Activated CD4-positive, alpha-beta T cell treated with anti-CD3 and anti-CD28 coated beads, Interleukin-2, amount 10 ng/mL, durations not matched to agents 7 days and 5 days (primary cell): ENCODE measurements around the gene CDK16. TPM values are rescaled to one million over a fixed set of nuclear protein-coding genes. Genes with fewer than 3 reads are reported as not detected.
A peak's percentile ranks its signal among the peaks of the same experiment; 100 is the strongest.

Source experiments
- CTCF ChIA-PET: fragments of 350-600 bp; sonication (Branson Sonifier 250); formaldehyde crosslinking; loops from one replicate; lab custom pipeline; 2021; ENCODE audit warnings: antibody characterized with exemption; lab: Charles Lee
- POLR2A ChIA-PET: fragments of 350-600 bp; sonication (Branson Sonifier 250); formaldehyde crosslinking; loops from one replicate; lab custom pipeline; 2021; ENCODE audit warnings: antibody characterized with exemption; lab: Charles Lee
- DNase-seq: peaks from one replicate; pipeline ENCODE4 v3.0.0-alpha.2; 2020
- H3K27ac Mint-ChIP-seq: one replicate; pipeline ENCODE4 v1.8.0; 2021; ENCODE audit warnings: mild to moderate bottlenecking, moderate library complexity, mixed read lengths
- H3K27me3 Mint-ChIP-seq: one replicate; pipeline ENCODE4 v1.8.0; 2021; ENCODE audit warnings: mixed read lengths
- H3K36me3 Mint-ChIP-seq: one replicate; pipeline ENCODE4 v1.8.0; 2021; ENCODE audit warnings: low read depth, mixed read lengths
- H3K4me1 Mint-ChIP-seq: one replicate; pipeline ENCODE4 v1.8.0; 2021; ENCODE audit warnings: mixed read lengths
- H3K4me3 Mint-ChIP-seq: one replicate; pipeline ENCODE4 v1.8.0; 2021; ENCODE audit warnings: mild to moderate bottlenecking, moderate library complexity, mixed read lengths
- H3K9me3 Mint-ChIP-seq: one replicate; pipeline ENCODE4 v1.8.0; 2021; ENCODE audit warnings: mixed read lengths
- total RNA-seq, 2 experiments: library from RNA; stranded (reverse); gene quantifications; one replicate each; pipeline ENCODE4 v1.2.3, GENCODE V29; 2021

The CDK16 gene
- total RNA-seq, result 10 to 100 TPM; 61.6 to 64.2 TPM

GRCh38 chrX:47218280-47218919, at the start of gene CDK16:
Gene CDK16 (plus strand): TSS chrX:47218681. CDS start chrX:47223558, 4,877 bp downstream.
- peak within 1 kb of the TSS; percentile 99 for H3K27ac Mint-ChIP-seq
- H3K27me3 Mint-ChIP-seq, result no peaks in the 10 kb centered on the region
- ChIA-PET CTCF (interaction anchor here (0.9 to 1.7 kb wide), 5 partner anchors 8 to 74 kb away, joined by 3 to 5 read pairs (median 3); partner anchors contain the start of genes NDUFB11 and RBM10), POLR2A (interaction anchor here (0.6 kb wide), 1 partner anchor 15 kb away, joined by 3 read pairs; no protein-coding TSS in a partner anchor)
- DNase-seq, result peak; percentile 70
- H3K4me1 Mint-ChIP-seq, result peaks cover 40% of the 10 kb centered on the region
- H3K36me3 Mint-ChIP-seq, result peaks cover 38% of the 10 kb centered on the region
- H3K4me3 Mint-ChIP-seq, result peak within 1 kb of the TSS; percentile 92
- H3K9me3 Mint-ChIP-seq, result no peaks in the 10 kb centered on the region

DNA sequence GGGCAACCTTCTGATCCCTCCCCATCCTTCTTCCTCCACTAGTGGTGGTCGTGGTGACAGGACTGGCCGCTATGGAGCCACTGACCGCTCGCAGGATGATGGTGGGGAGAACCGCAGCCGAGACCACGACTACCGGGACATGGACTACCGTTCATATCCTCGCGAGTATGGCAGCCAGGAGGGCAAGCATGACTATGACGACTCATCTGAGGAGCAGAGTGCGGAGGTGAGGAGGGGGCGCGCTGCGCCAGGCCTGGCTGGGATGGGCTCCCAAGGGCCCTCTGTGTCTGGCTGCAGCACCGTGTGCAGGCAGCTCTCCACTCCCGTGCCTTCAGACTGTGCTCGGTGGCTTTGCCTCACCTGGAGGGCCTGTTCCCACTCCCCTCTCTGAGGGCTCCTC, 49.2 kb upstream of the CDK16 start:
- DNase-seq, result no peak
- peaks cover 16% of the 10 kb centered on the region for H3K36me3 Mint-ChIP-seq
- H3K27ac Mint-ChIP-seq, result no peak overlapping the region
- no peak overlapping the region for H3K4me3 Mint-ChIP-seq
- H3K9me3 Mint-ChIP-seq, result no peaks in the 10 kb centered on the region
- H3K4me1 Mint-ChIP-seq, result no peaks in the 10 kb centered on the region
- POLR2A ChIA-PET, result no interaction called here
- no peaks in the 10 kb centered on the region for H3K27me3 Mint-ChIP-seq
- CTCF ChIA-PET, result interaction anchor here (1.2 kb wide), 1 partner anchor 11 kb away, joined by 3 read pairs; no protein-coding TSS in a partner anchor

- DNase-seq, result no peak
- no peak overlapping the region for H3K4me3 Mint-ChIP-seq
- H3K27ac Mint-ChIP-seq, result no peak overlapping the region
- ChIA-PET CTCF (interaction anchor here (1.2 kb wide), 2 partner anchors 12 to 25 kb away, joined by 3 read pairs; partner anchors contain the start of genes NDUFB11 and RBM10), POLR2A (no interaction called here)
- no peaks in the 10 kb centered on the region for H3K9me3 Mint-ChIP-seq
- peaks cover 9% of the 10 kb centered on the region for H3K36me3 Mint-ChIP-seq
- H3K4me1 Mint-ChIP-seq, result no peaks in the 10 kb centered on the region
- no peaks in the 10 kb centered on the region for H3K27me3 Mint-ChIP-seq
Measured at GRCh38 chrX:47169726-47170515, 48.6 kb upstream of the CDK16 start.

- ChIA-PET CTCF (interaction anchor here (0.6 to 1.2 kb wide), 2 partner anchors 26 to 284 kb away, joined by 3 read pairs; partner anchors contain the start of genes NDUFB11 and RBM10), POLR2A (no interaction called here)
- H3K36me3 Mint-ChIP-seq, result peaks cover 9% of the 10 kb centered on the region
- H3K27me3 Mint-ChIP-seq, result no peaks in the 10 kb centered on the region
- no peak overlapping the region for H3K27ac Mint-ChIP-seq
- no peaks in the 10 kb centered on the region for H3K9me3 Mint-ChIP-seq
- no peaks in the 10 kb centered on the region for H3K4me1 Mint-ChIP-seq
- no peak for DNase-seq
- no peak overlapping the region for H3K4me3 Mint-ChIP-seq
Measured at GRCh38 chrX:47170861-47171692, 47.4 kb upstream of the CDK16 start.

DNA sequence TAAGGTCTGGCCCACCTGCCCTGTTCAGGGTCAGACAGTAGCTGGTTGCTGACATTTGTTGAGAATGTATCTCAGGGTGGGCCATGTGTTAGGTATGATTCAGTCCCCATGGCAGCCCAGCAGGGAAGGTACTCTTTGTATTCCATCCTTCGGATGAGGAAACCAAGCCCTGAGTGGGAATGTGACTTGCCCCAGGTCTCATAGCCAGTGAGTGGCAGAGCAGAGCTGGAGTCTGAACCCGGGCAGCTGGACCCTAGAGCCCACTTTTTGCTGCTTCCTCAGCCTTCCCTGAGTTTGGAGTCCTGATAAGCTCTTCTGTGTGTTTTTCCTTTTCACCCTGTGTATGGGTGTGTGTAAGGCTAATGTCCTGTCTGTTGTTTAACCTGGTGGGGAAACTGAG, 46.5 kb upstream of the CDK16 start:
- ChIA-PET POLR2A (no interaction called here), CTCF (interaction anchor here (0.6 to 1.4 kb wide), 2 partner anchors 22 to 283 kb away, joined by 3 read pairs; no protein-coding TSS in a partner anchor)
- DNase-seq, result no peak
- Mint-ChIP-seq H3K4me3 (no peak overlapping the region), H3K9me3 (no peaks in the 10 kb centered on the region), H3K27ac (no peak overlapping the region), H3K27me3 (no peaks in the 10 kb centered on the region), H3K4me1 (peaks cover 2% of the 10 kb centered on the region), H3K36me3 (peaks cover 14% of the 10 kb centered on the region)

DNA sequence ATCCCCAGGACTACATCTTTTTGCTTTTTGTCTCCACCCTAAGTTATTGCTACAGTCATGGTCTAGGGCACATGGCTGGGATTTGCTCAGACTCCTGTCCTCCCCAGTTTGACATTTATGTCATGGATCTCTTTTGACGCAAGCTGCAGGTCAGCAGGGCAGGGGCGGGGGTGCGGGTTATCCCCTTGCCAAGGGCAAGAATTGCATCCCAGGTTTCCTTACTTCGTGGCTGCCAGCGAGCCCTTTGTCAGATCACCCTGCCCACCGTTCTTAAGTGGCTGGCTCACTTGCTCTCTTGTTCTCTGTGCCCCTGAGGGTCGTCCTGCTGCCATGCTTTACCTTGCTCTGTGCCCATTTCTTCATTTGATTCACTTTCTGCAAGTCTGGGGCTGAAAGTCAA, 45.9 kb upstream of the CDK16 start:
- H3K4me1 Mint-ChIP-seq, result peaks cover 2% of the 10 kb centered on the region
- H3K9me3 Mint-ChIP-seq, result no peaks in the 10 kb centered on the region
- H3K27ac Mint-ChIP-seq, result no peak overlapping the region
- no peak for DNase-seq
- H3K36me3 Mint-ChIP-seq, result peaks cover 14% of the 10 kb centered on the region
- ChIA-PET CTCF (interaction anchor here (1.4 kb wide), 1 partner anchor 22 kb away, joined by 3 read pairs; no protein-coding TSS in a partner anchor), POLR2A (no interaction called here)
- H3K4me3 Mint-ChIP-seq, result no peak overlapping the region
- no peaks in the 10 kb centered on the region for H3K27me3 Mint-ChIP-seq

DNA sequence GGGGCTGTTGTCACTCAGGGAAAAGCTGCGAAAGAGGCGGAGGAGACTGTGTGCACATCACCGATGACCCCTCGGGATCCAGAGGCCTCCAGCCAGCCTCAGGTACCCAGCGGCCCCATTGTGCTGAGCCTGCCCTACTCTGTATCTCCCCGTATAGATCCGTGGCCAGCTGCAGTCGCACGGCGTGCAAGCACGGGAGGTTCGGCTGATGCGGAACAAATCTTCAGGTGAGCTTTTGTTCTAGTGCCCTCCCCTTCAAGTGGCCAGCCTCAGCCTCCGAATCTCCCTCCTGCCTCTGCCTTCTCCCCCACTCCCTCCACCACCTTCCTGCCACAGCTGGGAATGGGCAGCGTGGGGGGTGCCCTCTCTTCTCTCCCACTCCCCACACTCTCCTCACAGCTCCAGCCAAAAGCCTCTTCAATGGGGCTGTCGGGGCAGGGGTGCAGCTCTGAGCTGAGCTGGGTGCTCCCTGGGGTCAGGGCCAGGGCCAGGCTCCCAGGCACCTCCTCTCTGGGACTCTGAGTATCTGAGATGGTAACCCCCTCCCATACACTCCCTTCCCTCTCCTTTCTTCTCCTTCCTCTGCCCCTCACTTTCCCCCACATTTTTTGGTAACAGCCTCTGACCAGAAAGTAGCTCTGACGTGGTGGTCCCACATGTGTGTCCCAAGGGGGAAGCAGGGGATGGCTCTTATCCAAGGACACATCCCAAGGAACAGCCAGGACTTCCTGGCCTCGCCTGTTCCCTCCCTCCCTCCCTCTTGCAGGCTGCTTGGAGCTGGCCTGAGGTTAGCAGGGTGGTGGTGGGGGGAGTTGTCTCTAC, 45.3 kb upstream of the CDK16 start:
- no peaks in the 10 kb centered on the region for H3K9me3 Mint-ChIP-seq
- no peaks in the 10 kb centered on the region for H3K27me3 Mint-ChIP-seq
- no peak for DNase-seq
- no peak overlapping the region for H3K4me3 Mint-ChIP-seq
- H3K36me3 Mint-ChIP-seq, result peaks cover 18% of the 10 kb centered on the region
- ChIA-PET POLR2A (no interaction called here), CTCF (interaction anchor here (1.4 kb wide), 1 partner anchor 21 kb away, joined by 3 read pairs; no protein-coding TSS in a partner anchor)
- peak overlapping the region; percentile 46 for H3K27ac Mint-ChIP-seq
- H3K4me1 Mint-ChIP-seq, result peaks cover 2% of the 10 kb centered on the region

- ChIA-PET CTCF (interaction anchor here (1.0 kb wide), 1 partner anchor 31 kb away, joined by 3 read pairs; no protein-coding TSS in a partner anchor), POLR2A (no interaction called here)
- H3K27me3 Mint-ChIP-seq, result no peaks in the 10 kb centered on the region
- H3K4me1 Mint-ChIP-seq, result peaks cover 2% of the 10 kb centered on the region
- DNase-seq, result no peak
- peaks cover 23% of the 10 kb centered on the region for H3K36me3 Mint-ChIP-seq
- no peaks in the 10 kb centered on the region for H3K9me3 Mint-ChIP-seq
- no peak overlapping the region for H3K4me3 Mint-ChIP-seq
- no peak overlapping the region for H3K27ac Mint-ChIP-seq
Measured at GRCh38 chrX:47174376-47174775, 44.1 kb upstream of the CDK16 start.

- Mint-ChIP-seq H3K9me3 (no peaks in the 10 kb centered on the region), H3K27ac (no peak overlapping the region), H3K4me3 (no peak overlapping the region), H3K36me3 (peaks cover 25% of the 10 kb centered on the region), H3K27me3 (no peaks in the 10 kb centered on the region), H3K4me1 (peaks cover 2% of the 10 kb centered on the region)
- ChIA-PET POLR2A (no interaction called here), CTCF (interaction anchor here (1.0 kb wide), 2 partner anchors 11 to 31 kb away, joined by 3 read pairs; no protein-coding TSS in a partner anchor)
- no peak for DNase-seq
Measured at GRCh38 chrX:47174846-47175587, 43.5 kb upstream of the CDK16 start.

- ChIA-PET CTCF (interaction anchor here (0.6 to 1.0 kb wide), 2 partner anchors 10 to 109 kb away, joined by 3 to 4 read pairs; no protein-coding TSS in a partner anchor), POLR2A (no interaction called here)
- no peak for DNase-seq
- Mint-ChIP-seq H3K9me3 (no peaks in the 10 kb centered on the region), H3K27ac (no peak overlapping the region), H3K36me3 (peaks cover 26% of the 10 kb centered on the region), H3K27me3 (no peaks in the 10 kb centered on the region), H3K4me1 (peaks cover 2% of the 10 kb centered on the region), H3K4me3 (no peak overlapping the region)
Measured at GRCh38 chrX:47175588-47175980, 42.9 kb upstream of the CDK16 start.
